Measurements from ENCODE around the gene AQP2.

DNA sequence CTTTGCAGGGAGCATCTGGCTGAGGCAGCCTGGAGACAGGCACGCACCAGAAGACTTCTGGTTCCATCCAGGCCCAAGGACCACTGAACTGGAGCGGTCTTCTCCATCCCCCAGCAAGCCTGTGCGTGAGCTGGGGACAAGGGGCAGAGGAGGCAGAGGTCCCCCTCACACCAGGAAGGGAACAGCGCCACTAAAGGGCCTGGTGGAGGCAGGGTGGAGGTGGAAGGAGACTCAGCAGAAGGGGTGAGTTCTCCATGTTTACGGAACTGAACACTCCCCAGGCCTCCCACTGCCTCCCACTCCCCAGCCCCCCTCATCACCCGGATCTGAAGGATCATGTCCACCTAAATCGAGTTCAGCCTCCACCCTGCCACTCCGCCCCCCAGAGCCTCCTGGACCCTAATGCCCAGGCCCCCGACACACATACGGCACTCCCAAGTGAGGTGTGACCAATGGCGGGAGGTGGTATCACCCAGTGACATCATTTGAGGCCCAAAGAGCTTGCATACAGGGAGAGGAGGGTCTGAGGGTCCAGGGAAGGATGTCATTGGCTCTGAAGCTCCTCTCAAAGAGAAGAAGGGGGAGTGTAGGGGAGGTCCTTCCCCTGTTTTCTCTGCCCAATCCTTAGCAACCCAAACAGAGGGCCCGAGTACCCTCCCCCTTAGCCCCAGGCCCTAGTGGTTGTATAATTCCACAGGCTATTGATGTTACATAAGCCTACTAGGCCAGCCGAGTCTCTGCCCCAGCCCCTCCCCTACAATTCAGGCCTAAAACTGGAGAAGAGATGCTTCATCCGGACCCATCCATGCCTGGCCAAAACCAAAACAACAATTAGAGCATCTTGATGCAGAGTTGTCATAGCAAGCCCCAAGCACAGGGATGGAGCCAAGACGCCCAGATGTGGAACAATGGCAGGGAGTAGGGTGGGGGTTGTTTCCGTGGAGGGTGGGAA lies 47.9 kb upstream of the AQP2 start:
- TF ChIP-seq, protein P1, sequence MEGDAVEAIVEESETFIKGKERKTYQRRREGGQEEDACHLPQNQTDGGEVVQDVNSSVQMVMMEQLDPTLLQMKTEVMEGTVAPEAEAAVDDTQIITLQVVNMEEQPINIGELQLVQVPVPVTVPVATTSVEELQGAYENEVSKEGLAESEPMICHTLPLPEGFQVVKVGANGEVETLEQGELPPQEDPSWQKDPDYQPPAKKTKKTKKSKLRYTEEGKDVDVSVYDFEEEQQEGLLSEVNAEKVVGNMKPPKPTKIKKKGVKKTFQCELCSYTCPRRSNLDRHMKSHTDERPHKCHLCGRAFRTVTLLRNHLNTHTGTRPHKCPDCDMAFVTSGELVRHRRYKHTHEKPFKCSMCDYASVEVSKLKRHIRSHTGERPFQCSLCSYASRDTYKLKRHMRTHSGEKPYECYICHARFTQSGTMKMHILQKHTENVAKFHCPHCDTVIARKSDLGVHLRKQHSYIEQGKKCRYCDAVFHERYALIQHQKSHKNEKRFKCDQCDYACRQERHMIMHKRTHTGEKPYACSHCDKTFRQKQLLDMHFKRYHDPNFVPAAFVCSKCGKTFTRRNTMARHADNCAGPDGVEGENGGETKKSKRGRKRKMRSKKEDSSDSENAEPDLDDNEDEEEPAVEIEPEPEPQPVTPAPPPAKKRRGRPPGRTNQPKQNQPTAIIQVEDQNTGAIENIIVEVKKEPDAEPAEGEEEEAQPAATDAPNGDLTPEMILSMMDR (conservative IDR thresholded peaks at IDR 0.05; ENCODE audit: low read depth in 2 of 2), result peak in 1 of 2 experiments; percentile 57; a peak in 3 of 4 replicates
- TF ChIP-seq POLR2AphosphoS5 (IDR thresholded peaks at IDR 0.05; ENCODE audit: low read depth), result no peak
- TF ChIP-seq EZH2 (IDR thresholded peaks at IDR 0.05; ENCODE audit: low read depth, unreplicated experiment), result no peak
- no peak for TF ChIP-seq JUNB (IDR thresholded peaks at IDR 0.05; ENCODE audit: unreplicated experiment)
- no peak for TF ChIP-seq CREB1 (CRISPR knock-in tag; IDR thresholded peaks at IDR 0.05; ENCODE audit: low read depth)
- TF ChIP-seq EZH2phosphoT487 (IDR thresholded peaks at IDR 0.05; ENCODE audit: unreplicated experiment), result no peak
- TF ChIP-seq, protein P2, sequence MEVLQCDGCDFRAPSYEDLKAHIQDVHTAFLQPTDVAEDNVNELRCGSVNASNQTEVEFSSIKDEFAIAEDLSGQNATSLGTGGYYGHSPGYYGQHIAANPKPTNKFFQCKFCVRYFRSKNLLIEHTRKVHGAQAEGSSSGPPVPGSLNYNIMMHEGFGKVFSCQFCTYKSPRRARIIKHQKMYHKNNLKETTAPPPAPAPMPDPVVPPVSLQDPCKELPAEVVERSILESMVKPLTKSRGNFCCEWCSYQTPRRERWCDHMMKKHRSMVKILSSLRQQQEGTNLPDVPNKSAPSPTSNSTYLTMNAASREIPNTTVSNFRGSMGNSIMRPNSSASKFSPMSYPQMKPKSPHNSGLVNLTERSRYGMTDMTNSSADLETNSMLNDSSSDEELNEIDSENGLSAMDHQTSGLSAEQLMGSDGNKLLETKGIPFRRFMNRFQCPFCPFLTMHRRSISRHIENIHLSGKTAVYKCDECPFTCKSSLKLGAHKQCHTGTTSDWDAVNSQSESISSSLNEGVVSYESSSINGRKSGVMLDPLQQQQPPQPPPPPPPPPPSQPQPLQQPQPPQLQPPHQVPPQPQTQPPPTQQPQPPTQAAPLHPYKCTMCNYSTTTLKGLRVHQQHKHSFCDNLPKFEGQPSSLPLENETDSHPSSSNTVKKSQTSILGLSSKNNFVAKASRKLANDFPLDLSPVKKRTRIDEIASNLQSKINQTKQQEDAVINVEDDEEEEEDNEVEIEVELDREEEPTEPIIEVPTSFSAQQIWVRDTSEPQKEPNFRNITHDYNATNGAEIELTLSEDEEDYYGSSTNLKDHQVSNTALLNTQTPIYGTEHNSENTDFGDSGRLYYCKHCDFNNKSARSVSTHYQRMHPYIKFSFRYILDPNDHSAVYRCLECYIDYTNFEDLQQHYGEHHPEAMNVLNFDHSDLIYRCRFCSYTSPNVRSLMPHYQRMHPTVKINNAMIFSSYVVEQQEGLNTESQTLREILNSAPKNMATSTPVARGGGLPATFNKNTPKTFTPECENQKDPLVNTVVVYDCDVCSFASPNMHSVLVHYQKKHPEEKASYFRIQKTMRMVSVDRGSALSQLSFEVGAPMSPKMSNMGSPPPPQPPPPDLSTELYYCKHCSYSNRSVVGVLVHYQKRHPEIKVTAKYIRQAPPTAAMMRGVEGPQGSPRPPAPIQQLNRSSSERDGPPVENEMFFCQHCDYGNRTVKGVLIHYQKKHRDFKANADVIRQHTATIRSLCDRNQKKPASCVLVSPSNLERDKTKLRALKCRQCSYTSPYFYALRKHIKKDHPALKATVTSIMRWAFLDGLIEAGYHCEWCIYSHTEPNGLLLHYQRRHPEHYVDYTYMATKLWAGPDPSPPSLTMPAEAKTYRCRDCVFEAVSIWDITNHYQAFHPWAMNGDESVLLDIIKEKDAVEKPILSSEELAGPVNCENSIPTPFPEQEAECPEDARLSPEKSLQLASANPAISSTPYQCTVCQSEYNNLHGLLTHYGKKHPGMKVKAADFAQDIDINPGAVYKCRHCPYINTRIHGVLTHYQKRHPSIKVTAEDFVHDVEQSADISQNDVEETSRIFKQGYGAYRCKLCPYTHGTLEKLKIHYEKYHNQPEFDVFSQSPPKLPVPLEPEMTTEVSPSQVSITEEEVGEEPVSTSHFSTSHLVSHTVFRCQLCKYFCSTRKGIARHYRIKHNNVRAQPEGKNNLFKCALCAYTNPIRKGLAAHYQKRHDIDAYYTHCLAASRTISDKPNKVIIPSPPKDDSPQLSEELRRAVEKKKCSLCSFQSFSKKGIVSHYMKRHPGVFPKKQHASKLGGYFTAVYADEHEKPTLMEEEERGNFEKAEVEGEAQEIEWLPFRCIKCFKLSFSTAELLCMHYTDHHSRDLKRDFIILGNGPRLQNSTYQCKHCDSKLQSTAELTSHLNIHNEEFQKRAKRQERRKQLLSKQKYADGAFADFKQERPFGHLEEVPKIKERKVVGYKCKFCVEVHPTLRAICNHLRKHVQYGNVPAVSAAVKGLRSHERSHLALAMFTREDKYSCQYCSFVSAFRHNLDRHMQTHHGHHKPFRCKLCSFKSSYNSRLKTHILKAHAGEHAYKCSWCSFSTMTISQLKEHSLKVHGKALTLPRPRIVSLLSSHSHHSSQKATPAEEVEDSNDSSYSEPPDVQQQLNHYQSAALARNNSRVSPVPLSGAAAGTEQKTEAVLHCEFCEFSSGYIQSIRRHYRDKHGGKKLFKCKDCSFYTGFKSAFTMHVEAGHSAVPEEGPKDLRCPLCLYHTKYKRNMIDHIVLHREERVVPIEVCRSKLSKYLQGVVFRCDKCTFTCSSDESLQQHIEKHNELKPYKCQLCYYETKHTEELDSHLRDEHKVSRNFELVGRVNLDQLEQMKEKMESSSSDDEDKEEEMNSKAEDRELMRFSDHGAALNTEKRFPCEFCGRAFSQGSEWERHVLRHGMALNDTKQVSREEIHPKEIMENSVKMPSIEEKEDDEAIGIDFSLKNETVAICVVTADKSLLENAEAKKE (CRISPR knock-in tag; IDR thresholded peaks at IDR 0.05), result no peak
- TF ChIP-seq, protein P3, sequence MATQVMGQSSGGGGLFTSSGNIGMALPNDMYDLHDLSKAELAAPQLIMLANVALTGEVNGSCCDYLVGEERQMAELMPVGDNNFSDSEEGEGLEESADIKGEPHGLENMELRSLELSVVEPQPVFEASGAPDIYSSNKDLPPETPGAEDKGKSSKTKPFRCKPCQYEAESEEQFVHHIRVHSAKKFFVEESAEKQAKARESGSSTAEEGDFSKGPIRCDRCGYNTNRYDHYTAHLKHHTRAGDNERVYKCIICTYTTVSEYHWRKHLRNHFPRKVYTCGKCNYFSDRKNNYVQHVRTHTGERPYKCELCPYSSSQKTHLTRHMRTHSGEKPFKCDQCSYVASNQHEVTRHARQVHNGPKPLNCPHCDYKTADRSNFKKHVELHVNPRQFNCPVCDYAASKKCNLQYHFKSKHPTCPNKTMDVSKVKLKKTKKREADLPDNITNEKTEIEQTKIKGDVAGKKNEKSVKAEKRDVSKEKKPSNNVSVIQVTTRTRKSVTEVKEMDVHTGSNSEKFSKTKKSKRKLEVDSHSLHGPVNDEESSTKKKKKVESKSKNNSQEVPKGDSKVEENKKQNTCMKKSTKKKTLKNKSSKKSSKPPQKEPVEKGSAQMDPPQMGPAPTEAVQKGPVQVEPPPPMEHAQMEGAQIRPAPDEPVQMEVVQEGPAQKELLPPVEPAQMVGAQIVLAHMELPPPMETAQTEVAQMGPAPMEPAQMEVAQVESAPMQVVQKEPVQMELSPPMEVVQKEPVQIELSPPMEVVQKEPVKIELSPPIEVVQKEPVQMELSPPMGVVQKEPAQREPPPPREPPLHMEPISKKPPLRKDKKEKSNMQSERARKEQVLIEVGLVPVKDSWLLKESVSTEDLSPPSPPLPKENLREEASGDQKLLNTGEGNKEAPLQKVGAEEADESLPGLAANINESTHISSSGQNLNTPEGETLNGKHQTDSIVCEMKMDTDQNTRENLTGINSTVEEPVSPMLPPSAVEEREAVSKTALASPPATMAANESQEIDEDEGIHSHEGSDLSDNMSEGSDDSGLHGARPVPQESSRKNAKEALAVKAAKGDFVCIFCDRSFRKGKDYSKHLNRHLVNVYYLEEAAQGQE (IDR thresholded peaks at IDR 0.05; ENCODE audit: unreplicated experiment), result no peak
- TF ChIP-seq, protein P4, sequence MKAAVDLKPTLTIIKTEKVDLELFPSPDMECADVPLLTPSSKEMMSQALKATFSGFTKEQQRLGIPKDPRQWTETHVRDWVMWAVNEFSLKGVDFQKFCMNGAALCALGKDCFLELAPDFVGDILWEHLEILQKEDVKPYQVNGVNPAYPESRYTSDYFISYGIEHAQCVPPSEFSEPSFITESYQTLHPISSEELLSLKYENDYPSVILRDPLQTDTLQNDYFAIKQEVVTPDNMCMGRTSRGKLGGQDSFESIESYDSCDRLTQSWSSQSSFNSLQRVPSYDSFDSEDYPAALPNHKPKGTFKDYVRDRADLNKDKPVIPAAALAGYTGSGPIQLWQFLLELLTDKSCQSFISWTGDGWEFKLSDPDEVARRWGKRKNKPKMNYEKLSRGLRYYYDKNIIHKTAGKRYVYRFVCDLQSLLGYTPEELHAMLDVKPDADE (IDR thresholded peaks at IDR 0.05), result no peak
- no peak for TF ChIP-seq STAT1 (IDR thresholded peaks at IDR 0.05; ENCODE audit: unreplicated experiment)
- TF ChIP-seq ZNF114 (CRISPR knock-in tag; IDR thresholded peaks at IDR 0.05), result no peak
- no peak for TF ChIP-seq NANOG (IDR thresholded peaks at IDR 0.05; ENCODE audit: borderline replicate concordance)

Data from GM23338 (cell line).